Body of pancreas (tissue), 4 donors: ENCODE data around the gene GSK3B.

Source experiments
- POLR2A ChIP-seq, 3 donors: fragments of 450-650 bp; IDR thresholded peaks; one replicate each; pipeline ENCODE4 v1.6.1; 2016; ENCODE audit warnings: antibody characterized with exemption in 3 of 3, mild to moderate bottlenecking in 2 of 3
- TF ChIP-seq, protein P1 (sequence below), 7 experiments: fragments of 450-650 bp in 4 of 7; fragments of 200-600 bp in 3 of 7; sonication (generic) in 3 of 7; IDR thresholded peaks; one replicate each; pipeline ENCODE4 v1.5.1; 2016 to 2019; ENCODE audit warnings: antibody characterized with exemption in 7 of 7

DNA sequence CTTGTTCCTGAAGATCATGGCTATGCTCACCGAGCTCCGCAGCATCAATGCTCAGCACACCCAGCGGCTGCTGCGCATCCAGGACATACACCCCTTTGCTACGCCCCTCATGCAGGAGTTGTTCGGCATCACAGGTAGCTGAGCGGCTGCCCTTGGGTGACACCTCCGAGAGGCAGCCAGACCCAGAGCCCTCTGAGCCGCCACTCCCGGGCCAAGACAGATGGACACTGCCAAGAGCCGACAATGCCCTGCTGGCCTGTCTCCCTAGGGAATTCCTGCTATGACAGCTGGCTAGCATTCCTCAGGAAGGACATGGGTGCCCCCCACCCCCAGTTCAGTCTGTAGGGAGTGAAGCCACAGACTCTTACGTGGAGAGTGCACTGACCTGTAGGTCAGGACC is 277.2 kb downstream of the GSK3B start:
- TF ChIP-seq, protein P1, sequence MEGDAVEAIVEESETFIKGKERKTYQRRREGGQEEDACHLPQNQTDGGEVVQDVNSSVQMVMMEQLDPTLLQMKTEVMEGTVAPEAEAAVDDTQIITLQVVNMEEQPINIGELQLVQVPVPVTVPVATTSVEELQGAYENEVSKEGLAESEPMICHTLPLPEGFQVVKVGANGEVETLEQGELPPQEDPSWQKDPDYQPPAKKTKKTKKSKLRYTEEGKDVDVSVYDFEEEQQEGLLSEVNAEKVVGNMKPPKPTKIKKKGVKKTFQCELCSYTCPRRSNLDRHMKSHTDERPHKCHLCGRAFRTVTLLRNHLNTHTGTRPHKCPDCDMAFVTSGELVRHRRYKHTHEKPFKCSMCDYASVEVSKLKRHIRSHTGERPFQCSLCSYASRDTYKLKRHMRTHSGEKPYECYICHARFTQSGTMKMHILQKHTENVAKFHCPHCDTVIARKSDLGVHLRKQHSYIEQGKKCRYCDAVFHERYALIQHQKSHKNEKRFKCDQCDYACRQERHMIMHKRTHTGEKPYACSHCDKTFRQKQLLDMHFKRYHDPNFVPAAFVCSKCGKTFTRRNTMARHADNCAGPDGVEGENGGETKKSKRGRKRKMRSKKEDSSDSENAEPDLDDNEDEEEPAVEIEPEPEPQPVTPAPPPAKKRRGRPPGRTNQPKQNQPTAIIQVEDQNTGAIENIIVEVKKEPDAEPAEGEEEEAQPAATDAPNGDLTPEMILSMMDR (IDR thresholded peaks at IDR 0.05), result no peak
- TF ChIP-seq POLR2A (IDR thresholded peaks at IDR 0.05), result no peak
